Hematopoietic multipotent progenitor cell treated with erythropoietin and hydrocortisone succinate and interleukin-3 and kit ligand, for 4 days (in vitro differentiated cells): Measurements from ENCODE around the gene GNA12.

Experiments
- DNase-seq: peaks from one replicate; pipeline ENCODE4 v3.0.0-alpha.2; 2015

The GNA12 gene

DNA sequence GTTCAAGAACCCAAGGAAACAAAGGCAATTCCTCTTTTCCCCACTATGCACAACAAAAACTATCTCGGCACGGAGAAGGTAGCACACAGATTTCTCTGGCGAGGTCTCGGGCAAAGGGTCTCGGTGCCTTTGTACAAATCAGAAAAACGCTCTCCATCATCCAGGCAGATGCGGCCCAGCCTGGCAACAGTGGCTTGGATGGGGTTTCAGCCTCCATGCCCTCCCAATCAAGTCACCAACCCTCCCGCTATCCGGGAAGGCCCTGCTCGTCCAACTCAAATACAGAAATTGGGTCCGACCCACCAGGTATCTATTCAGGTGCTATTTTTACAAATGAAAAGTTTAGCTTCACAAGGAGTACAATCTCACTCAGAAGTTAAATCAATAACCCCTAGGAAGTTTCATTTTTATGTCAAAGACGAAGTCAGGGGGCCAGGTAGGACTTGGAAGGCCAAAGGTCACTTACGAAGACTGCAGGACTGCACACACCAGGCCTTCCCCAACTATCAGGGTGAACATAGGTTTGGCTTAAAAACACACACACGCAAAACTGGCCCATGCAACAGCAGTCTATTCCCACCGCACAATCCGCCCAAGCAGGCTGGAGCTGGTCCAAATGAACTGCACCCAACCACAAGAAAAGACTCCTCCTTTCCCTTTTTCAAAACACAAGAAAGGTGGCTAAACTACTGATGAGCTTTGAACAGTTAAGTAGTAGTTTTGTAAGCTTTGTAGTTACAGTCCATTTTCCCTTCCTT is 43.0 kb downstream of the GNA12 start:
- DNase-seq, result peak; percentile 93

DNA sequence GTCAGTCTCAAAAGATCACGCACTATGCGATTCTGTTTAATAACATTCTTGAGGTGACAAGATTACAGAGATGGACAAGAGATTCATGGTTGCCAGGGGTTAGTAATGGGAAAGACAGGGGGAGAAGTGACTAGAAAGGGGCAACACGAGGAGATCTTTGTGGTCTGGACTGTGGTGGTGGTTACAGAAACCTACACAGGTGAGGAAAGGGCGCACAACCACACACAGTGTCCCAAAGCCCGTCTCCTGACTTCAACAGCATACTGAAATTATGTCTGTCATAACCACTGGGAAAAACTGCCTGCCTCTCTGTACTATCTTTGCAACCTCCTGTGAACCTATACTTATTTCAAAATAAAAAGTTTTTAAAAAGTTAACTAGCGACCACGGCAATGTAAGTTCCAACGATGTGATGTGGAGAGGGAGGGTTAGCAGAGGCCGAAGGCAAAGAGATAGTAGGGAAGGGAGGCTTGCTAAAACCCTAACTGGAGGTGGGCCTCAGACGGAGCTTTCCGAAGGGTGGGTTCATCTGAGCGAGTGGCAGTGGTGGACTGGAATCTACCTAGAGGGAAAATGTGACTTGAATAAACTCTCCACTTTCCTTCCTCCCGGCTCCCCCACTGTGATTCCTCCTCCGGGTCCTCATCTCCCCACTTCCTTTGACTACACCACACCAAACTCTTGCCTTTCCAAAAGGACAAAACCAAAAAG is 43.7 kb downstream of the GNA12 start:
- no peak for DNase-seq

DNA sequence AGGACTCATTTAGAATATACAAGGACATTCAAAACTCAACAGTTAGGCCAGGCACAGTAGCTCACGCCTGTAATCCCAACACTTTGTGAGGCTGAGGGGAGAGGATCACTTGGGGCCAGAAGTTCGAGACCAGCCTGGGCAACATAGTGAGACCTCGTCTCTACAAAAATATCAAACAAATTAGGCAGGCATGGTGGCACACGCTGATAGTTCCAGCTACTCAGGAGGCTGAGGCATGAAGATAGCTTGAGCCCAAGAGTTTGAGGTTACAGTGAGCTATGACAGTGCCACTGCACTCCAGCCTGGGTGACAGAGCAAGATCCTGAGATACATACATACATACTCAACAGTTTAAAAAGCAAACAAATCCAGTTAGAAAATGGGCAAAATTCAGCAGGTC is 44.9 kb downstream of the GNA12 start:
- peak; percentile 88 for DNase-seq

DNA sequence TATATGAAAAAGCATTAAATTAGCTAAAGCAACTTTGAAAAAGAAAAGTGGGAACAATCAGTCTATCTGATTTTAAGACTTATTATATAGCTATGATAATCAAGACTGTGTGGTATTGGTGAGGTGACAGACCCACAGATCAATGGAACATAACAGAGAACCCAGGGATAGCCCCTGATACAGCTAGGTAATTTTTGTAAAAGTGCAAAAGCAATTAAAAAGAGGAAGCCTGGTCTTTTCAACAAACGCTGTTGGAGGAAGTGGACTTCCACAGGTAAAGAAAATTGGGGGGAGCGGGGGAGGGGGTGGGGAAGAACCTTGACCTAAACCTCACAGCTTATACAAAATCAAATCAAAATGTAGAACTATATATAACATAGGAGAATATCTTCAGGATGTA is 45.4 kb downstream of the GNA12 start:
- no peak for DNase-seq

DNA sequence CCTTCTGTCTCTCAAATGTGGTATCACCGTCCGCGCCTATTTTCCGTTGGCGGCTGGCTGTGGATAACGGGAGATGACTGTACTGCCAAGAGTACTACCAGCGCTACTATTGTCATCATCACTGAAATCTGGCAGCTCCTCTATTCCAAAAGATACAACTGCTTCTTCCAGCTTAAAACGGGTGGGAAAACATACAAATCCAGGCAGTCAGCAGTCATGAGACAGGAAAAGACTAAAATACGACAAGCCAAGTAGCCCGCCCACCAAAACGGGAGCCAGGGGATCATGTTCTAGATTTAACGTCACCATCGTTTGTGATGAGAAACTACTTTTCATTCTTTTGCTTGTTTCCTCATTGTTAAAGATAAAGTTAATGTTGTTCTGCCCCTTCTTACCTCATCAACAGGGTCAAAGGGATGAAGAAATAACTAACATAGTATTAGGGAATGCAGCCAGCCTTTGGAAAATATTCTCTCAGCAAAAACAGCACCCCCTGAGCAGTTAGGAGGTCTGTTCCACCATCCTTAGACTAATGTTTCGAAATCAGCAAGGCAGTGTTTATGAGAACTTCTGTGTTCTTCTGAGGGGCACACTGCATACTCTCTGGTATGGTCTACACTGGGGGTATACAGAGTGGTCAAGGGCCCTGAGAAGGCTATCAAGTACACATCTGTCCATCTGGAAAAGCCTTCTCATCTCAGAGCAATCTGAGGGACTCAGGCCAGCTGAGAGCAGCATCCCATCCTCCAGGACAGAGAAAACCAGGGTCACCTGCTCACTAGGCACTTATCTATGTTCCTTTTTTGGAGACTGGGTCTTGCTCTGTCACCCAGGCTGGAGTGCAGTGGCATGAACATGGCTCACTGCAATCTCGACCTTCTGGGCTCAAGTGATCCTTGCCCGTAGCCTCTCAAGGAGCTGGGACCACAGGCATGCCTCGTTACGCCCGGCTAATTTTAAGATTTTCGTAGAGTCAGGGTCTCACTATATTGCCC is 47.5 kb downstream of the GNA12 start:
- DNase-seq, result no peak

DNA sequence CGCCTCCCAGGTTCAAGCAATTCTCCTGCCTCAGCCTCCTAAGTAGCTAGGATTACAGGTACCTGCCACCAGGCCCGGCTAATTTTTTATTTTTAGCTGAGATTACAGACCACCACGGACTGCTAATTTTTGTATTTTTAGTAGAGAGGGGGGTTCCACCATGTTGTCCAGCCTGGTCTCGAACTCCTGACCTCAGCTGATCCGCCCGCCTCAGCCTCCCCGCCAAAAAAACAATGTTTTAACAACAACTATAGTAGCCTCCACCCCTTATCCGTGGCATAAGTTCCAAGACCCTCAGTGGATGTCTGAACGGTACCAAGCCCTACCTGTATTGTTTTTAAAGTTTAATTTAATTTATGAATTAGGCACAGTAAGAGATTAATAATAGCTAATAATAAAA is 48.2 kb downstream of the GNA12 start:
- DNase-seq, result no peak

DNA sequence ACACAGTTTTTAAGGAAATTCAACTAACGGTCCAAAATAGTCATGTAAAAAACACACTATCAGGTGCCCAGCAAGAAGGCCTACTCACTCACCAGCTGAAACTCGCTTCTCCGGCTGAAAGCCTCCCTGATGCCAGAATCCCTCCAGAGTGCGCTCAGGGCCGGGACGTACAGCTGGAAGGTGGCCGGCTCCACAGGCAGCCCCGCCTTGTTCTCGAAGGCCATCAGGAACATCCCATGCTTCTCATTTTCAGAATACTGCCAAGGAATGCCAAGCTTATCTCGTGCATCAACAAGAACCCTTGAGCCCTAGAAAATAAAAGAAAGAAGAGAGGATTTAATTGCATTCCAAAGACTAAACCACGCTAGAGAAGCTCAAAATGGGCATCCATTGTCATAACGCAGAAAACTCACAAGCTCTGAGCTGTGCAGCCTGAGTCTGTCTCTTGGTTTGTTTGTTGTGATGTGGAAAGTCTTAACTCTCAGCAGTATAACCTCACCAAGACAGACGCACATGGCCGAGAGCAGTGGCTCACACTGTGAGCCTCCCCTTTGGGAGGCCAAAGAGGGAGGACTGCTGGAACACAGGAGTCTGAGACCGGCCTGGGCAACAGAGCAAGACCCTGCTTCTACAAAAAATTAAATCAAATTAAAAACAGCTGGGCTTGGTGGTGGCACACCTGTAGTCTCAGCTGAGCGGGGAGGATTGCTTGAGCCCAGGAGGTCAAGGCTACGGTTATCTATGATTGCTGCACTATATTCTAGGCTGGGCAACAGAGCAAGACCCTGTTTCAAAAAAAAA is 49.1 kb downstream of the GNA12 start:
- DNase-seq, result no peak

DNA sequence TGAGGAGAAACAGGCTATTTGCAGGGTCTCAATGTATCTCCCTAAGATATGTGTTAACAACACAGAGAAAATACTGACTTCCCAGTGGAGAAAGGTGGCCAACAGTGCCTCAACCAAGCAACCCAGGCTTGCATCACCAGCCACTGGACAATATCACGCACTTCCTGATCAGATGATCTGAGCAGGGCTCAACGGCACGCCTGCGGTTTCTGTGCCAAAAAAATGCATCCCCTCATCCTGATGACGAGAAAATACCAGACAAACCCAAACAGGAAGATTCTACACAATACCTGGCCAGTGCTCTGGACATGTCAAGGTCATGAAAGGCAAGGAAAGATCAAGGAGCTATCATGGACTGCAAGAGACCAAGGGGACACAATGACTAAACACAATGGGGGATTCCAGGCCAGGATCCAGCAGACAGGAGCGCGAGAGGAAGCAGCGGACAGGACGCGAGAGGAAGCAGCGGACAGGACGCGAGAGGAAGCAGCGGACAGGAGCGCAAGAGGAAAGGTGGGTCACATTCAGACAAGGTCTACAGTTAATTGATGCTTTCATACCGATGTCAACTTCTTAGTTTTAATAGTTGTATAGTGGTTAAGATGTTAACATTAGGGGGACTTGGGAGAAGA is 51.1 kb downstream of the GNA12 start:
- peak; percentile 47 for DNase-seq

DNA sequence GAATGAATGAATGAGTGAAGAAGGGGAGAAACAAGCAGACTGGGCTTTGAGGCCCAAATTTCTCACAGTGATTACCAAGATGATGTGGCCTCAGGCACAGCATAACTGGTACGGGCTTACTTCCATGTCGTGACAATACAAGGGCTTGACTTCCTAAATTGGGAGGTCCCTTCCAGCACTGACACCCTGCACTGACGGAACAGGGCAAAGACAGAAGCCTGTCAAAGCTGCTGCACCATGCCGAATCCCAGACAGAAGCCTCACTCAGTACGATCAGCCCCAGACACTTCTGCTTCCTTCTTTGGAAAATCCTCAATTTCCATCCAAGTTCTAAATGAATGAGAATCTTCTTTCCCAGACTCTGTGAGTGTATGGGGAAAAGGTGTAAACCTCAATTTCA is 51.9 kb downstream of the GNA12 start:
- no peak for DNase-seq

DNA sequence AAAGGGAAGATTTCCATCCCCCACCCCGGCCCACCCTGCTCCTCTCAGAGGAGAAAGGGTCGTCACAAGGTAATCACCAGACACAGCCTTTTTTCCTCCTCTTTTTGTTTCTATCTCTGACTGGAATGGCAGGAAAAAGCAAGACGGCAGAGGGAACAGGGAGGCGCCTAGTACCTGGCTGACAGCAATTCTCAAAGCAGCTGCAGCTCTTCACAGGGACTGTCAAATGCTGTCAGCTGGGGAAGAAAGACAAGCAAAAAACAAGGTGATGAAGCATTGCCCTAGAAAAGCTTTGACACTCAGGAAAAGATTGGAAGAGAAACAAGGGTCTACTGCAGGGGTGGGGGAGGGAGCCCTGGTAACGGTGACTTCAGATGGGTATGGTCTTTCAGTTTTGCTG is 52.7 kb downstream of the GNA12 start:
- DNase-seq, result no peak

DNA sequence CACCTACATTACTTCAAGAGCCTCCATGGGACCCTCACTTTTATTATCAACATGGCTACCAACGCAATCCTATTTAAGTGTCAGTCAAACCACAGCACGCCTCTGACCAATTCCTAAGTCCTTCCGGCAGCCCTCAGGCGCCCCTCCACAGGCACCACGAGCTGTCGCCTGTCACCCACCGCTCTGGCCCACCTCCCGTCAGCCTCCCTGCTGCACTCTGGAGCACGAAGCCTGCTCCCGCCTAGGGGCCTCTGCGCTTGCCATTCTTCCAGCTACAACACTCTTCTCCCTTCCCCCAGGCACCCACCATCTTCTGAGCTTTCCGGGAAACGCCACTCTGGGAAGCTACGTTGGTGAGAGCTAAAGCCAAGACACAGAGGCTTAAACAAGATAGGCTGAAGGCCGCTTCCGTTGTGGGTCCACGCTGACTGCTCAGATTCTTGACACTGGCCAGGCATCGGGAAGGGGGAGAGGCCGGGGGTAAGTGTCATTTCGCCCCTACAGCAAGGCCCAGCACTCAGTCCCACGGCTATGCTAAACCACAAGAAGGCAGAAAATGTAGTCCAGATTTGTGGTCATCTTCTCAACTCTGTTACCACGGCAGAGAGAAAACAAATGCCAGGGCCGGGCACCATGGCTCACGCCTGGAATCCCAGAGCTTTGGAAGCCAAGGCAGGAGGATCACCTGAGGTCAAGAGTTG is 56.7 kb downstream of the GNA12 start:
- DNase-seq, result no peak

DNA sequence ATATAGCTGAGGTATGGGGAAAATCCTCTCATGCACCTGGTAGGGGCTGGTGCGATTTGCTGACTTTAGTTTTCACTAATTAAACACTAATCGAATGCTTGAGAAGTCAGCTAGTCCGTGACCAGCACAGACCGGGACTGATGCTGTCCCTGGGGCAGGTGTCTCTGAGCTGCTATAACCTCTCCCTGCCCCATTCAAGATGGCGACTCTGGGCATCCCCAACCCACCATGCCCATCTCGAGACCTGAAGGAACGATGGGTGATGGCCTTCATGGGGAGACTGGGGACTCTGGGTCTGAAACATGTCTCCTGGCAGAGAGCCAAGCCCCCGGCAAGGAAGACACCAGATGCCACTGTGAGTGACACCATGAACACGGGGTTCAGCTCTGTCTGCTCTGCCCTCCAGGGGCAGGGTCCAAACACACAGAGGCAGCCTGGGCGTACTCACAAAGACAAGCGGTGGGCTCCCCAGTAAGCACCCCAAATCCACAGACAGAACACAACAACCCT is 57.4 kb downstream of the GNA12 start:
- no peak for DNase-seq

DNA sequence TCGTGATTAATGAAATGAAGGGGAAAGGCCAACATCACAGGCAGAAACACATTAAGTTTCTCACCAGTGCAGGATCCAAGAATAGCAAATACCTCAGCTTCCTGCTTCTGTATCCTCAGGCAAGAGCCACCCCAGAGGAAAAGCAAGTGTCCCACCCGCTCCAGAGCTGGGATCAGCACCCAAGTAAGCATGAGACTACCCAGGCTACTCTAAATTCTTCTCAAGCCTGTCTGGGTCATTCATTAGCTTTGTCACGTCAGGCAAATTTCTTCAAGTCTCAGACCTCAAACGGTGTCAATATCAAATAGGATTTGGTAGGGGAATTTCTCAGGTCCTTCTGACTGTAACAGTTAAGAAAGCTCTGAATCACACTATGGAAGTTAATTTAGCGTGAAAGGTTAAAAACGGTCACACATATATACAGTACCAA is 59.0 kb downstream of the GNA12 start:
- DNase-seq, result no peak

DNA sequence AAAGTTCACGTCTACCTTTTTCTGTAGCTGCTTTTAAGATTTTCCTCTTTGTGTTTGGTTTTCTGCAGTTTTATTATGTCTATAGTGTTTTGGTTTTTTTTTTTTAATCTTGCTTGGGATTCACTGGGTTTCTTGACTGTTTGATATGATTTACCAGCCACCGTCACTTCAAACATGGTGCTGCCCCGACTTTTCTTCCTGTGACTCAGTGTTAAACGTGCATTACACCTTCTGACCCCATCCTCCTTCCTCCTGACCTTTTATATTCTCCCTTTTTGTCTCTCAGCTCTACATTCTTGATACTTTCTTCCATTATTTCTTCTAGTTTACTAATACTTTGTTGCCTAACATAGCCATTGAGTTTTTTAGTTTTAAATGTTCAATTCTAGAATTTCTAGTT is 61.5 kb downstream of the GNA12 start:
- DNase-seq, result no peak

DNA sequence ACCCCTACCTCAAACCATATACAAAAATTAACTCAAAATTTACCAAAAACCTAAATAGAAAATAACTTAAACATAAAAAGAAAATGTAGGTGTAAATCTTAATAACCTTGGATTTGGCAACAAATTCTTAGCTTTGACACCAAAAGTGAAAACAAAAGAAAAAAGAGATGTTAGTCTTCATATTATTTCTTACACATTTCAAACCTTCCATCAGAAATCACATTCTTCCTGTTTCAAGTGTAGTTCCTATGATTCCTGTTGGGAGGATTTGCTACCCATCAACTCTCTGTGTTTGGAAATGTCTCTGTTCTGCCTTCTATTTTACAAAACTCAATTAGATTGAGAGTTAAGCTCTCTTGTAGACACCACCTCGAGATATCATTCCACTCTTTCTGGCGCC is 62.0 kb downstream of the GNA12 start:
- DNase-seq, result no peak

DNA sequence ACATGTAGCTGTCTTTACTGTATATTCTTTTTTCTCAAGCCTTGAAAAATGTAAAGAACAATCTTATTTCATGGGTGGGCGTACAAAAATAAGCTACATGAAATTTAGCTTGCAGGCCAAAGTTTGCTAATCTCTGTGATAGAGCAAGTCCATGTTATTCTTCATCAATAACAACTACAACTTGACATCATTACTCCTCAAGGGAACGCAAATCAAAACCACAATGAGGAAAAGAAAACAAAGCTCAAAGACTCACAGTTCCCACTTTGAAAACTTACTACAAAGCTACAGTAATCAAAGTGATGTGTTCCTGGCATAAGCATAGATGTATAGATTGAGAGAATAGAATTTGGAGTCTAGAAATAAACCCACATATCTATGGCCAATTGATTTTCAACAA is 62.5 kb downstream of the GNA12 start:
- no peak for DNase-seq

DNA sequence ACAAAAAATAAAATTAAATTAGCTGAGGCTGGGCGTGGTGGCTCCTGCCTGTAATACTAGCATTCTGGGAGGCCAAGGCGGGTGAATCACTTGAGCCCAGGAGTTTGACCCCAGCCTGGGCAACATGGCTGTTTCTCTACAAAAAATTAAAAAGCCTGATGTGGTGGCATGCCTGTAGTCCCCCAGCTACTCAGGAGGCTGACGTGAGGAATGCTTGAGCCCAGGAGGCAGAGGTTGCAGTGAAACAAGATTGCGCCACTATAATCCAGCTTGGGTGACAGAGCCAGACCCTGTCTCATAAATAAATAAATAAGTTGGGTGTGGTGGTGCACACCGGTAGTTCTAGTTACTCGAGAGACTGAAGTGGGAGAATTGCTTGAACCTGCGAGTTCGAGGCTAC is 65.1 kb downstream of the GNA12 start:
- no peak for DNase-seq

DNA sequence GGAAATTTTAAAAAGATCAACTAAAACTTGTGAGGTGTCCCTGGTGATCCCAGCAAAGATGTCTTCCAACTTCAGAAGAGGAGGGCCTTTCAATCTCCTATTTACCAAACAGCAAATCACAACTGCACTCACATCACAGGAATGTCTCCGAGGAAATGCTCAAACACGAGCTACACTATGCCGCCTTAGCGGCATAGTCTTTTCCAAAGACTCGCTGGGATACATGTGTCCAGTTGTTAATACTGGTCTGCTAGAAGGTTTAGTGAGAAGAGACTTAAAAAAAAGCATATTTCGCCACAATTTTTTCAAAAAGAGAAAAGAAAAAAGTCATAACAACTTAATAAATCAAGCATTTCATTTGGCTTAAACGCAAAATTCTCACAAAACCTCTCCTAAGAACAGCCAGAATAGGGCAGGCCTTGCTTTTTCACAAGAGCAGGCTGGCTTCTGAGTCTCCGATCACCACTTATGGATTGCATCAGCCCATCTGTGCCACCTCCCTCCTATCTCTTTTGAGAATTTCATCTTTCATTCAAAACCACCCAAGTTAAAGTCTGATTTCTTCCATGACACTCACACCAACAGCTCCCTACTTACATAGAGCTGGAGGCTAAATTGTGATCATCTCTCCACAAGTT is 66.1 kb downstream of the GNA12 start:
- DNase-seq, result no peak

DNA sequence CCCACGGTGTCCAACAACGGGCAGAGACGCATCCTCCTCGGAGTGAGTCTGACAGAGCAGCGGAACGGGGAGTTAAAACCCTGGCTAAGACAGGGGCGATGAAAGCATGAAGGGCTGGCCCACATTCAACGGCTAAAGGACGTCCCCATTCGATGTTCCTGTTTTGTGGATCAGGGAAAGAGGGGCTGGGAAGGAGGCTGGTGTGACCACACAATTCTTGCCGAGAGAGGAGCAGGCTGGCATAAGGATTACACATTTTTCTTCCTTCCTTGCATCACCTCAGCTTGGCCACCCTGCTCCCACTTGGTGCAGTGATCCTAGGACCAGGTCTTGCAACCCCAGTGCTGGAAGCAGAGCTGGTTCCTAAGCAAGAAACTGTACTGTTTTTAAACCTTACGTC is 67.7 kb downstream of the GNA12 start:
- no peak for DNase-seq

DNA sequence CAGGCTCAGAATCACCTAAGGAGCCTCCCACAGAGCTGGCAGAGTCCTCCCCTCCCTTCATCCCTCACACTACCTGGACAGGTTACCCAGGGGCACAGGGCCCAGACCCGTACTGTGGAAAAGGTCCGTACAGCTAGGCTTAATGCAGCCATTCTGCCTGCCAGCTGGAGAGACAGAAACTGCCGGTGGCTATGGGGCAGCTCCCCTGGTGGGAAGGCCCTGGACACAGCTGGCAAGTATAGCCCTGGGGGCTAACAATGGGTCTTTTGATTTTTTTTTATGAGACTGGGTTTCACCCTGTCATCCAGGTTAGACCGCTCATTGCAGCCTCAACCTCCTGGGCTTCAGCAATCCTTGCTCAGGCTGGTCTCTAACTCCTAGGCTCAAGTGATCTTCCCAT is 68.3 kb downstream of the GNA12 start:
- DNase-seq, result no peak

DNA sequence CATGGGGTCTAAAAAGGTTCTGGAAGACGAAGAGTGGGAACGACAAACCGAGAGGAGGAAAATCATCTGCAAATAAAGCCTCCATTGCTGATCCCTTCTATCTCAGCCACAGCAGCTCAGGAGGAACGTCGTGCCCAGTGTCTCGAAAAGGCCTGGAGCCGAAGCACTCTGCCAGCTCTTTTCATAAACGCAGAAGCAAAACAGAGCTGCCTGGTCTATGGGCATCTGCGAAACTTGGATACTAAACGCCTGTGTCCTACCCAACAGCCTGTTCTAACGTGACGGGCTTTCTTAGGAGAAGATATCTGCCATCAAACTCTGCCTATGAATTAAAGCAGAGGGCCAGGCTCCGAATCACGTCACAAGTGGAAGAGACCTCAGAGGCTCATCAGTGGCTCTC is 68.7 kb downstream of the GNA12 start:
- no peak for DNase-seq
